Activated CD4-positive, alpha-beta T cell treated with anti-CD3 and anti-CD28 coated beads, Interleukin-2, amount 10 ng/mL, durations not matched to agents 7 days and 5 days (primary cell): ENCODE results near the gene PTPRD. TPM values are rescaled to one million over a fixed set of nuclear protein-coding genes. Genes with fewer than 3 reads are reported as not detected.

Experiments used
- CTCF ChIA-PET: fragments of 350-600 bp; sonication (Branson Sonifier 250); formaldehyde crosslinking; loops from one replicate; lab custom pipeline; 2021; ENCODE audit warnings: antibody characterized with exemption; lab: Charles Lee
- POLR2A ChIA-PET: fragments of 350-600 bp; sonication (Branson Sonifier 250); formaldehyde crosslinking; loops from one replicate; lab custom pipeline; 2021; ENCODE audit warnings: antibody characterized with exemption; lab: Charles Lee
- DNase-seq: peaks from one replicate; pipeline ENCODE4 v3.0.0-alpha.2; 2020
- H3K27ac Mint-ChIP-seq: one replicate; pipeline ENCODE4 v1.8.0; 2021; ENCODE audit warnings: mild to moderate bottlenecking, moderate library complexity, mixed read lengths
- H3K27me3 Mint-ChIP-seq: one replicate; pipeline ENCODE4 v1.8.0; 2021; ENCODE audit warnings: mixed read lengths
- H3K36me3 Mint-ChIP-seq: one replicate; pipeline ENCODE4 v1.8.0; 2021; ENCODE audit warnings: low read depth, mixed read lengths
- H3K4me1 Mint-ChIP-seq: one replicate; pipeline ENCODE4 v1.8.0; 2021; ENCODE audit warnings: mixed read lengths
- H3K4me3 Mint-ChIP-seq: one replicate; pipeline ENCODE4 v1.8.0; 2021; ENCODE audit warnings: mild to moderate bottlenecking, moderate library complexity, mixed read lengths
- H3K9me3 Mint-ChIP-seq: one replicate; pipeline ENCODE4 v1.8.0; 2021; ENCODE audit warnings: mixed read lengths
- total RNA-seq, 2 experiments: library from RNA; stranded (reverse); gene quantifications; one replicate each; pipeline ENCODE4 v1.2.3, GENCODE V29; 2021

PTPRD gene
- total RNA-seq, 2 experiments from 2014 or later: not detected

GRCh38 chr9:8877753-8878494 lies 1734.9 kb downstream of the PTPRD start:
- DNase-seq: no peak
- Mint-ChIP-seq H3K4me3 (no peak overlapping the region), H3K36me3 (no peaks in the 10 kb centered on the region), H3K9me3 (no peaks in the 10 kb centered on the region), H3K4me1 (no peaks in the 10 kb centered on the region), H3K27me3 (no peaks in the 10 kb centered on the region), H3K27ac (no peak overlapping the region)
- ChIA-PET POLR2A (no interaction called here), CTCF (interaction anchor here (0.6 kb wide), 1 partner anchor 709 kb away, joined by 5 read pairs; no protein-coding TSS in a partner anchor)

- no peak for DNase-seq
- no peak overlapping the region for H3K27ac Mint-ChIP-seq
- CTCF ChIA-PET: no interaction called here
- POLR2A ChIA-PET: no interaction called here
- no peak overlapping the region for H3K4me3 Mint-ChIP-seq
- H3K27me3 Mint-ChIP-seq: no peaks in the 10 kb centered on the region
- H3K9me3 Mint-ChIP-seq: no peaks in the 10 kb centered on the region
- no peaks in the 10 kb centered on the region for H3K4me1 Mint-ChIP-seq
- no peaks in the 10 kb centered on the region for H3K36me3 Mint-ChIP-seq
These were observed 1736.5 kb downstream of the PTPRD start for GRCh38 chr9:8876303-8876702.

DNA sequence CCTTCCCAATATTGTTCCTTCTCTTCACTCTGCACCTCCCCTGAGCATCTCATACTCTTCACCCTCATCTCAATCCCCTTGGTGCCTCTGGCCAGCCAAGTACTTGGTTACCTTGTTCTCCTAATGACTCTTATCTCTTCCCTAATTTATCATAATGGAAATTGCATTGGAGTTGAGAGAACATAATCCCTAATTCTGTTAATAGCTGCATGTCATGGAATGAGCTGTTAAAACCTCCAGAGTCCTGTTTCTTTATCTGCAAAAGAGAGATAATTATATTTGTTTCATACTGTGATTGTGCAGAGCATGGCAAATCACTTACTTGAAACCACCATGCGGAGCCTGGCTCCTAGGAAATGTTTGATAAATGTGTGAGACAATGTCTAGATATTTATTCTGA lies 1738.3 kb downstream of the PTPRD start:
- H3K27me3 Mint-ChIP-seq: no peaks in the 10 kb centered on the region
- H3K27ac Mint-ChIP-seq: no peak overlapping the region
- H3K9me3 Mint-ChIP-seq: no peaks in the 10 kb centered on the region
- ChIA-PET POLR2A (no interaction called here), CTCF (no interaction called here)
- DNase-seq: no peak
- H3K36me3 Mint-ChIP-seq: no peaks in the 10 kb centered on the region
- no peaks in the 10 kb centered on the region for H3K4me1 Mint-ChIP-seq
- H3K4me3 Mint-ChIP-seq: no peak overlapping the region

DNA sequence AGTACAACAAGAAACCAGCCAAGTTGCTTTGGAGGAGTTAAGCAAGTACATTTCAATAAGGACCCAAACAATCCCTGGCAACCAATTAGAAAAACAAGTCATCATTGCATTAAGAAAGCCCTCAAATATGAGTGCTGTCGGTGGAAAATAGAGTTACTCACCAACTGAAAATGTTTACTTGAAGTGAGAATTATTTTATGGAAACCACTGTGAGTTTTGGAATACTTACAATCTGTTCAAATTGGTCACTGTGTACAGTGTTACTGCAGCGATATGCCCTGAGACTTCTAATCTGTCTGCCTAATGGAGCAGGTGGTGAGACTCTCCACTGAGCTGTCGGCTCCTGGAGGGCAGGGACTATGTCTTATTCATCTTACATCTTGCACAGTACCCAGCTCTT lies 1740.0 kb downstream of the PTPRD start:
- H3K4me3 Mint-ChIP-seq: no peak overlapping the region
- no peaks in the 10 kb centered on the region for H3K36me3 Mint-ChIP-seq
- peaks cover 2% of the 10 kb centered on the region for H3K27me3 Mint-ChIP-seq
- no peaks in the 10 kb centered on the region for H3K4me1 Mint-ChIP-seq
- no peak for DNase-seq
- POLR2A ChIA-PET: no interaction called here
- CTCF ChIA-PET: no interaction called here
- no peak overlapping the region for H3K27ac Mint-ChIP-seq
- H3K9me3 Mint-ChIP-seq: no peaks in the 10 kb centered on the region

GRCh38 chr9:8871796-8872445 lies 1740.9 kb downstream of the PTPRD start:
- CTCF ChIA-PET: no interaction called here
- H3K4me1 Mint-ChIP-seq: no peaks in the 10 kb centered on the region

DNA sequence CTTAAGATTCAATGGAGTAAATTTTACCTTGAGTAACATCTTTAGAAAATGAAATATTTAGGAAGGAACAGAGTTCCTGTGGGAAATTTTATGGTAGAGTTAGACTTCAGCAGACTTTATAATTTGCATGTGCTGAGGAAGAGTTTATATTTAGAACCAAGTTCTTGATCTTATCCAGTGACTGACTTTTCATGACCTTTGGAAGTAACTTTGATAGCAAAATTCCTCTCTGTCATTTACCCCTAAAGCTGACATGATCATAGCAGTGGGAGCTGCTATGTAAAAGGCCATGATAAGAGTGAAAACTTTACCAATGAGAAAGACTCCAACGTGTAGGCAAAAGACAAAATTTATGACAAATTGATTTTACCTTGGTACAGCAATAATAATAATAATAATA lies 1741.4 kb downstream of the PTPRD start:
- no peak overlapping the region for H3K27ac Mint-ChIP-seq
- CTCF ChIA-PET: no interaction called here
- no peaks in the 10 kb centered on the region for H3K9me3 Mint-ChIP-seq
- H3K4me1 Mint-ChIP-seq: no peaks in the 10 kb centered on the region
- H3K27me3 Mint-ChIP-seq: peaks cover 2% of the 10 kb centered on the region
- POLR2A ChIA-PET: no interaction called here
- H3K4me3 Mint-ChIP-seq: no peak overlapping the region
- H3K36me3 Mint-ChIP-seq: no peaks in the 10 kb centered on the region
- no peak for DNase-seq

More at GRCh38 chr9:8871796-8872445, 1740.9 kb downstream of the PTPRD start:
- no peak for DNase-seq
- H3K9me3 Mint-ChIP-seq: no peaks in the 10 kb centered on the region
- H3K4me3 Mint-ChIP-seq: no peak overlapping the region
- peaks cover 2% of the 10 kb centered on the region for H3K27me3 Mint-ChIP-seq
- no peak overlapping the region for H3K27ac Mint-ChIP-seq
- POLR2A ChIA-PET: no interaction called here
- H3K36me3 Mint-ChIP-seq: no peaks in the 10 kb centered on the region

DNA sequence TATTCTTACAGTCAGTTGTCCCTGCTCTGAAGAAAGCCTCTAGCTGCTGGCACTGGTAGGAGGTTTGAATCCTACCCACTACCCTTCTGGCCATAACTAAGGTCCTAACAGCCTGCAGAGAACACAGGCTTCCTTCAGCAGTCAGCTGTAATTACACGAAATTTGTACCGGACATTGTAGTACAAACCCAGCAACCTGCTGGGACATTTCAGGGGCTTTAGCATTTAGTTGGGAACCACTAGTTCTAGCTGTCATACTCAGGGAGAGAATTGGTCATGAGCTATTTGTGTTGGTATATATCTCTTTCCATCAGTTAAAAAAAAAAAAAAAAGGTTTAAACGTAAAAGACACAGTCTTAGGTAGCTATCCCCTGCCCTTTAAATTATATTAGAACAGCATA lies 1743.0 kb downstream of the PTPRD start:
- POLR2A ChIA-PET: no interaction called here

GRCh38 chr9:8868632-8869031 lies 1744.2 kb downstream of the PTPRD start:
- H3K36me3 Mint-ChIP-seq: no peaks in the 10 kb centered on the region
- H3K9me3 Mint-ChIP-seq: no peaks in the 10 kb centered on the region
- ChIA-PET POLR2A (no interaction called here), CTCF (no interaction called here)
- no peaks in the 10 kb centered on the region for H3K4me1 Mint-ChIP-seq
- H3K27me3 Mint-ChIP-seq: peaks cover 2% of the 10 kb centered on the region
- DNase-seq: no peak
- no peak overlapping the region for H3K27ac Mint-ChIP-seq
- no peak overlapping the region for H3K4me3 Mint-ChIP-seq

More for the DNA sequence above, 1743.0 kb downstream of the PTPRD start:
- no peak overlapping the region for H3K4me3 Mint-ChIP-seq
- no peaks in the 10 kb centered on the region for H3K36me3 Mint-ChIP-seq
- no peaks in the 10 kb centered on the region for H3K9me3 Mint-ChIP-seq
- CTCF ChIA-PET: no interaction called here
- peaks cover 2% of the 10 kb centered on the region for H3K27me3 Mint-ChIP-seq
- H3K4me1 Mint-ChIP-seq: no peaks in the 10 kb centered on the region
- DNase-seq: no peak
- no peak overlapping the region for H3K27ac Mint-ChIP-seq

GRCh38 chr9:8867148-8867547 lies 1745.7 kb downstream of the PTPRD start:
- Mint-ChIP-seq H3K27ac (no peak overlapping the region), H3K9me3 (no peaks in the 10 kb centered on the region), H3K27me3 (peaks cover 2% of the 10 kb centered on the region), H3K4me3 (no peak overlapping the region), H3K36me3 (no peaks in the 10 kb centered on the region), H3K4me1 (no peaks in the 10 kb centered on the region)
- ChIA-PET POLR2A (no interaction called here), CTCF (no interaction called here)
- DNase-seq: no peak

DNA sequence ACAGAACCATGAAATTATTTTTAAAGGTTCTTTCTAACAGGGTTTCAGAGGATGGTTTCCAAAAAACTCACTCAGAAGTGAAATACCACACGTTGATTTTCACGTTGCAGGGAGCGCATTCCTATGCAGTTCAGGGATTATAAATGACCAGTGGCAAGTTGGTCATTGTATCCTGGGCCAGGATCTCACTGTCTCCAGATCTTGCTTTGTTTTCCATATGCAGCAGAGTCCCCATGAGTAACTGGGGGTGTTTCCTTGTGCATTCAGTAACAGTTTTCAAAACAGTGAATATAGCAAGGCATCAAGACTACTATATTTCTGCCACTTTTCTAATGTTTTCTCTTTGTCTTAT lies 1748.3 kb downstream of the PTPRD start:
- CTCF ChIA-PET: no interaction called here
- Mint-ChIP-seq H3K4me3 (no peak overlapping the region), H3K27ac (no peak overlapping the region), H3K9me3 (no peaks in the 10 kb centered on the region), H3K4me1 (no peaks in the 10 kb centered on the region), H3K27me3 (peaks cover 13% of the 10 kb centered on the region), H3K36me3 (no peaks in the 10 kb centered on the region)
- POLR2A ChIA-PET: no interaction called here
- DNase-seq: no peak

DNA sequence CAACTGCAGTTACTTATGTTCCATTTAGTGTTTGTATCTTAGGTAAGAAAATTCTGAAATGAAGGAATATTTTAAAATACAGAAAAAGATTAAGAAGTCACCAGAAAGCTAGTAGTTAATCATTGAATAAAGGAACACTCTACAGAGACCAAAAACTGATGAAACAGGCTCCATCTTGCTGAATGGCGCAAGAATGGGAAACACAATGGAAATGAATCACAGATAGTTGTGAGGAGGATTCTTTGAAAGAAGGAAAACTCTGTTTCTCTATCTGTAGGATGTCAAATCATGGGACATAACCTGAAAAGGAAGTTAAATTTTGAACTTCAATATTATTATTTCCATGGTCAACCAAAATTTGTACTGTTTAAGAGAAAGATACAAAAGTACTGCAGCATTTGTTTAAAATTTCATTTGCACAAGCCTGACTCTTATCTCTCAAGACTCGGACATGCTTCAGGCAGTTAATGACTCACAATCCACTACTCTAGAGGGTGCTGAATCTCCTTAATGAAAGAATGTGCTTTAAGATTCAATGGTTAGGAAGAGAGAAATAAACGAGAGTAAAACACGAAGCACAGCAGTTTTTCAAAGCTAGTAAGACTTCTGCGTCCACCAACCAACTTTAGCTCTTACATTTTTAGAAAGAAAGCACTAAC lies 1748.8 kb downstream of the PTPRD start:
- no peak for DNase-seq
- no peak overlapping the region for H3K27ac Mint-ChIP-seq
- H3K4me1 Mint-ChIP-seq: no peaks in the 10 kb centered on the region
- no peaks in the 10 kb centered on the region for H3K9me3 Mint-ChIP-seq
- POLR2A ChIA-PET: no interaction called here
- CTCF ChIA-PET: no interaction called here
- H3K4me3 Mint-ChIP-seq: no peak overlapping the region
- peaks cover 18% of the 10 kb centered on the region for H3K27me3 Mint-ChIP-seq
- no peaks in the 10 kb centered on the region for H3K36me3 Mint-ChIP-seq

GRCh38 chr9:8863069-8863468 lies 1749.7 kb downstream of the PTPRD start:
- DNase-seq: no peak
- Mint-ChIP-seq H3K27me3 (peaks cover 26% of the 10 kb centered on the region), H3K9me3 (no peaks in the 10 kb centered on the region), H3K4me1 (no peaks in the 10 kb centered on the region), H3K27ac (no peak overlapping the region), H3K36me3 (no peaks in the 10 kb centered on the region), H3K4me3 (no peak overlapping the region)
- POLR2A ChIA-PET: no interaction called here
- CTCF ChIA-PET: no interaction called here

GRCh38 chr9:8860925-8861324 lies 1751.9 kb downstream of the PTPRD start:
- Mint-ChIP-seq H3K4me3 (no peak overlapping the region), H3K36me3 (no peaks in the 10 kb centered on the region), H3K27ac (no peak overlapping the region), H3K9me3 (no peaks in the 10 kb centered on the region), H3K4me1 (no peaks in the 10 kb centered on the region), H3K27me3 (peaks cover 42% of the 10 kb centered on the region)
- ChIA-PET POLR2A (no interaction called here), CTCF (interaction anchor here (0.6 kb wide), 1 partner anchor 1453 kb away, joined by 3 read pairs; no protein-coding TSS in a partner anchor)
- DNase-seq: no peak
